ENCODE results near the gene SYNPO.
A peak's percentile ranks its signal among the peaks of the same experiment; 100 is the strongest.

Gene SYNPO

DNA sequence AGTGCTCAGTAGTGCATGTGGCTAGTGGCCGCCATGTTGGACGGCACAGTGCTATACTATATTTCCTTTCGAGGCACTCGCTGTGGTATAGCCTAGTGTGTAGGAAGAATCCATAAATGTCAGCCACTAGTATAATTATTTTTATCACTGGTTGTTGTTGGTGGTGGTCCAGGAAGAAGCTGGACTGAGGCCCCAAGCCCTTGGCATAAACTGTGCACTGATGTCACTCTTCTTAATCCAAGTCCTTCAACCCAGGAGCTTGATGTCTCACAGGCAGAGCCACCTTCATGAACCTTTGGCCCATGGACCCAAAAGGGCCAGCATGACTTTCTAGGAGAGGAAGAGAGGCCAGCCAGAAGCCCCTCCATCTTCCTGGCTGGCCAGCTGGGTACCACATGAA is 32.5 kb upstream of the SYNPO start:
- DNase-seq (ENCODE audit: low read depth in 3 of 3): no peak

DNA sequence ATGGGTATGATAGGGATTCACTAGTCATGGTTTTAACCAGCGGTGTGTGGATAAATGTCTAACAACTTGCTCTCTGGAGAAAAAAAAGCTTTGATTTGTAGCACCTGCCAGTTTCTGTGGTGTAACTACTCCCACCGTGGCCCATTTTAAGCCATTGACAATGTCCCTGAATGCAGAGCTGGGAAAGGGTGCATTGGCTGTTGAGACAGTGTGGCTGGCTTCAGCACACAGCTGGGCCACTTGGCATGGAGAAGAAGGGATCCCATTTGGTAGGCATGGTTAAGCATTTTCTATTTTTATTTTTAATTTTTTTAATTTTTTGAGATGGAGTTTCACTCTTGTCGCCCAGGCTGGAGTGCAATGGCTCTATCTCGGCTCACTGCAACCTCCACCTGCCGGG is 31.5 kb upstream of the SYNPO start:
- no peak for DNase-seq (ENCODE audit: low read depth in 3 of 3)

DNA sequence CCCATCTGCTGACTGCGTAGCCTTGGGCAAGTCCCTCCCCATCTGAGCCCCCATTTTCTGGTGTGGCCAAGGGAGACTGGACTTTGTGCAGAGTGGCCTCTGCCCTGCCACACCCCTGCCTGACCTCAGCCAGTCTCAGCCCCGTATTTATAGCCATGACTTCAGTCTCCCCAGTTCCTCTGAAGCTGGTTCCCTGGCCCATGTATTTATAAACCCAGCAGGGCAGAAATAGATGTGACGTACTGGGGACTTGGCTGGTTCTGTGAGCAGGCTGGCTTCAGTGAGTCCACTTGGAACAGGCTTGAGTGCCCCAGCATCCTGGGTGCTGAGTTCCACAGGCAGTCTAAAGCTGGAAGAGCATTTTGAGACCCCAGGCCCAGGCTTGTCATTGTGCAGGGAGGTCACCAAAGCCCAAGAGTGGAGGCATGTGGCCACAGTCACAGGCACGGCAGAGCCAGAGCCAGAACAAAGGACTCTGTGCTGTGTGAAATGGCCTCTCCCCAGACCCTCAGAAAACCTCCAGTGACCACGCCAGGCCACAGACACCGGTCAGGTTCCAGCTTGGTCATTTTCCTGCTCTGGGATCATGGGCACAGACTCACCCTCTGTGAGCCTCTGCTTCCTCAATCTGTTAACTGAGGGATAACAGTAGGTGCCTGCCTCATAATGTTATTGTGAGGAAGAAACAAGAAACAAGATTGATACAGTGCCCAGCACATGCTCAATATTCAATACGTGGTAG is 30.4 kb upstream of the SYNPO start:
- DNase-seq (ENCODE audit: low read depth in 3 of 3): no peak

DNA sequence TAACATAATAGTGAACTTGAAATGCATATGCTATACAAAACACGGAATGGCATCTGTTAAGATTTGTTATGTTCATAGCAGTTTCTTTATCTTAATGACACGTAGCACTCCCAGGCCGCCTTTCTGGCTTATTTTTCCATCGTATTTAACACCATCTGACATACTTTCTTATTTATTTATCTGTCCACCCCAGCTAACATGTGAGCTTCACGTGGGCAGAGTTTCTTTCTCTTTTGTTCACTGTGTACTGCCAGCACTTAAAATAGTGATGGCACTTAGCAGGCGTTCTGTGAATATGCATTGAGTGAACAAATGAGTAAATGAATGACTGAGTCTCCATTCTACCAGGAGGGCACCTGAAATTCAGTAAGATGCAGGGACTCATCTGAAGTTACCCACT is 29.4 kb upstream of the SYNPO start:
- no peak for DNase-seq (ENCODE audit: low read depth in 3 of 3)

DNA sequence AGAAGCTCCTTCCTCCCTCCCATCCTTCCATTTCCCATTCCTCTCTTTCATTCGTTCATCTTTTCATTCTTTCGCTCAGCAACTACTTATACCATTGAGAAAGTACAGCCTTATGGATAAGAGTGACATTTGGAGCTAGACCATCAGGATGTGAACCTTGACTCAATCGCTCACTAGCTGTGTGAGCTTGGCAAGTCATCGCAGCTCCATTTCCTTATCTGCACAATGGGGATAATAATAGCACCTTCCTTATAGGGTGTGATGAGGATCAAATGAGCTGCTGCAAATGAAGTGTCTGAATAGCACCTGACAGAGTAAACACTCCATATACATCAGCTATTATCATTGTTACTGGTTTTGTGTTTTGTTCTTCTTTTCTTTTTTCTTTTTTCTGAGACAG is 28.1 kb upstream of the SYNPO start:
- DNase-seq (ENCODE audit: low read depth in 3 of 3): no peak

DNA sequence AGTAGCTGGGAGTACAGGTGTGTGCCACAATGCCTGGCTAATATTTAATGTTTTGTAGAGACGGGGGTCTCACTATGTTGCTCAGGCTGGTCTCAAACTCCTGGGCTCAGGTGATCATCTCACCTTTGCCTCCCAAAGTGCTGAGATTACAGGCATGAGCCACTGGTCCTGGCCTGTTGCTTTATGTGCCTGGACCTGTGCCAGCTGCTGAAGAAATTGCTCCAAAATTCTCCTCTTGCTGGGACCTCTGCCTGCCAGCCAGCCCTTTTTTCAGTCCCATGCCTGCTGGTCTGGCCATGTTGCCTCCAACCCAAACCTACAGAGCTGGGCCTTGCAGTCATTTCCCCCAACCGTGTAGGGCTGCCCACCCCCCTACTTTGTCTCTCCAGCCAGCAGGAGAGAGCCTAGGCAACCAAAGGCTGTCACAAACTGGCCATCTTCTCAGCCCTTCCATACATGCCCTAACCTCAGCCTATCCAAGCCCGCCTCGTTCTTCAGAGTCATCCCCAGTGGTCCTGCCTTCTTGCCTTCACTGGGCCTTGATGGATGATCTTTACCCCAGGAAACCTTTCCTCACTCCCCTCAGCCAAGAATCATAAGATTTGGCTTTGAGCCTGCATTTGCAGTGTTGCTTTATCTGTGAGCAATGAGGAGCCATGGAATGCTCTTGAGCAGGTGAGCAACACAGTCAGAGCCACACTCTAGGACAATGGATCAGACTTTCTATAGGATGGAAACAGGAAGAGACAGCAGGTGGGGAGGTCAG is 27.4 kb upstream of the SYNPO start:
- DNase-seq (ENCODE audit: low read depth in 3 of 3): no peak

DNA sequence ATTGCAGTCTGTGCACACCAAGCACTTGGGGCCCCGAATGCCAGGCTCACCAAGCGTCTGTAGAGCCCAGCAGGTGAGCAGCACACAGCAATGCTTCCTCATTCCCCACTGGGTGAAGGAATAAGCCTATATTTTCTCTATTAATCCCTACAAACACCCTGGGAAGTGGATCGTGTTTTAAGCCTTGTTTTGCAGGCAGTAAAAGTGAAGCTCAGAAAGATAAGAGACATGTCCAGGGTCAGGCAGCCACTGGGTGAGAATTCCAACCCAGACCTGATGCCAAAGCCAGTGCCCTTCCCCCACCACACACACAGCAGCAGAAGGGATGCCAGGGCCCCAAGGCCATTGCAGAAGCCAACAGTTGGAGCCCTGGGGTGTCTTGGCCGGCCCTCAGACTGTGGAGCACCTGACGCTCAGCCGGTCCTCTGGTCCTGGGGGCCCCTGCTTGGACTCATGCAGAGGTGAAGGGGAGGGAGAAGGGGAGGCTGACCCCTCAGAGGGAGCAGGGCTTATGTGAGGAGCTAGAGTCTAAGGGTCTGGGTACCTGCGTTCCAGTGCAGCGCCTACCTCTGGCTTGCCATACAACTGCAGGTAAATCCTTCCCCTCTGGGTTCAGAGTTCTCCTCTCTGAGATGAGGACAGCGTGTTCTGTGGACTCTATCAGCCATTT is 26.3 kb upstream of the SYNPO start:
- DNase-seq (ENCODE audit: low read depth in 3 of 3): no peak

DNA sequence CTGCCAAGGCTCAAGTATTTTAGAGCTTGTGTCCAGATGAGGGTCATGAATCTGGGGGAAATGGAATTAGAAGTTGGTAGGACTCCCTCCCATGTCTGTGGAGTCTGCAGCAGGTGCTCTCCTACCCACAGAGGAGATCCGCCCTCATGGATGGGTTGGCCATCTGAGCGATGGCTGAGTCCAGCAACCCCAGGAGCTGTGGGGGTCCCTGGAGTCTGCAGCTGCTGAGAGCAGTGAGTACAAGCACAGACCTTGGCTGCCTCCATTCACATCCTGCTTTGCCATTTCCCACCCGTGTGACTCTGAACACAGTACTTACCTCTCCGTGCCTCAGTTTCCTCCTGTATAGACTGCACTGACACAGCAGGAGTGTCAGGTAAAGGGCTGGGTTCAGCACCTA is 25.8 kb upstream of the SYNPO start:
- DNase-seq (ENCODE audit: low read depth in 3 of 3): no peak

DNA sequence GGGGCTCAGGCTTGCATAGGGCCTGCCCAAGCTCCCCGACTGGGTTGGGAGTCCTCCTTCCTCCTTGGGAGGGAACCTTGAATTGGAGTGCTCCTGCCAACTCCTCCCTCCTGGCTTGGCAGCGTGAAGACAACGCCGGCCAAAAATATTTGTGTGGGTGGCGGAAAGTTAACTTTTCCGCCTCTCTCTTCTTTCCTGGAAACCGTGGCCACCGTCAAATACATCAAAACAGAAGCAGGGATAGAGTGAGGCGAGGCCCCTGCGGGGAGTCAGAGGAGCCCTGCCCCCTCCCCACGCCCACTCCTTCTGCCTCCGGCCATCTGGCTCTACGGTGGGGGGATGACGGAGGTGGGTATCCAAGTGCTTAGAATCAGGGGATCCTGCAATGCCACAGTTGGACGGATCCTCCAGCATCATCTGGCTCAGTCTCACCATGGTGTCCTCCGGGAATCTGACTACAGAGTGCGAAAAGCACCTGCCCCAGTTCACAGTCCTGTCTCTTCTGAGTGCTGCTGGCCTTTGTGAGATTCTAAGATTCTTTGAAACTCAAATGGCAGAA is 25.2 kb upstream of the SYNPO start:
- no peak for DNase-seq (ENCODE audit: low read depth in 3 of 3)

DNA sequence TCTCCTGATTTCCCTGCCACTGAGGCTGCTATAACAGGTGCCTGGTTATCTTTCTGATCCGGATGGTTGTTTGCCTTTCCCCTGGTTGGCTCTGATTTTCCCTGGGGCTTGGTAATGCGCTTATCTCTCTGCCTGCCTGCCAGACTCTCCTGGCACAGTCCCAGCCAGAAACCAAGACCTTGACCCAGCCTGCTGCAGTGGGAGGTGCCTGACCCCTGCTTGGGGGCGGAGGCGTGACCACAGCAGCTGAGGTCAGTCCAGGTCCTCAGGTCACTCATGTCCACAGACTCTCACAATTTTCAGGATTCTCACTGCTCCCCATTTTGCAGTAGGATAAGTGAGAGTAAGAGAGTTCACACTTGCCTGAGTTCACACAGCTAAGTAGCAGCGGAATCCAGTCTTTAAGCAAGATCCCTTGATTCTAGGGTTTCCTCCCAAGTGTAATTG is 24.4 kb upstream of the SYNPO start:
- no peak for DNase-seq (ENCODE audit: low read depth in 3 of 3)

DNA sequence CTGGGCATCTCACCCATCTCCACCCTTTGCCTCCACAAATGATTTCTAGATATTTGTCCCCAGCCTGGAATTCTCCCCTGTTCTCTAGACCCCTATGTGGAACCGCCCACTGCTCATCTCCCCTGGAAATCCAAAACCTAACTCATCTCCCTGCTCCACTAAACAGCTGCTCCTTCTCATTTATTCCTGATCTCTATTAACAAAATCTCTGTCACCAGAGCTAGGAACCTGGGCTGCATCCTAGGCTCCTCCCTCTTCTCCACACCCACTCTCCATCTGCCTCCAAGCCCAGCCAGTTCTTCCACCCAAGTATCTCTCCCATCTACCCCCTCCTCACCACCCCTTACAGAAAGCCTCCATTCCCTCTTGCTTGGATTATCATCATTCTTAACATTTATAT is 24.0 kb upstream of the SYNPO start:
- DNase-seq (ENCODE audit: low read depth in 3 of 3): no peak

DNA sequence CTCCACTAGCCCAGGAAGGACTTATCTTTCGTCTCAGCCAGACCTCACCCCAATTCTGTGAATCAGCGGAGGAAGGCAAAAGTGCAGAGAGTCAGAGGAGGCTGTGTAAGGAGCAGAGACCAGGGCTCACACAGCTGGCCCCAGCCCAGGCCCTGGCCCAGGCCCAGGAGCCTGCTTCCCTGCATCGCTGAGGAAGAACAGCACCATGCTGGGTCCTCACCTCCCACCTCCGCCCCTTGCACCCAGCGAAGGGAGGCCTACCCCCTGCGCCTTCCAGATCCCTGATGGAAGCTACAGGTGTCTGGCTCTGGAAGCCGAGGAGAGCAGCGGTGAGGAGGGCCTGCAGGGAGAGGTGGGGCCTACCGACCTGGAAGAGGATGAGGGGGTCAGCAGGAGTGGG is 22.3 kb upstream of the SYNPO start:
- no peak for DNase-seq (ENCODE audit: low read depth in 3 of 3)

DNA sequence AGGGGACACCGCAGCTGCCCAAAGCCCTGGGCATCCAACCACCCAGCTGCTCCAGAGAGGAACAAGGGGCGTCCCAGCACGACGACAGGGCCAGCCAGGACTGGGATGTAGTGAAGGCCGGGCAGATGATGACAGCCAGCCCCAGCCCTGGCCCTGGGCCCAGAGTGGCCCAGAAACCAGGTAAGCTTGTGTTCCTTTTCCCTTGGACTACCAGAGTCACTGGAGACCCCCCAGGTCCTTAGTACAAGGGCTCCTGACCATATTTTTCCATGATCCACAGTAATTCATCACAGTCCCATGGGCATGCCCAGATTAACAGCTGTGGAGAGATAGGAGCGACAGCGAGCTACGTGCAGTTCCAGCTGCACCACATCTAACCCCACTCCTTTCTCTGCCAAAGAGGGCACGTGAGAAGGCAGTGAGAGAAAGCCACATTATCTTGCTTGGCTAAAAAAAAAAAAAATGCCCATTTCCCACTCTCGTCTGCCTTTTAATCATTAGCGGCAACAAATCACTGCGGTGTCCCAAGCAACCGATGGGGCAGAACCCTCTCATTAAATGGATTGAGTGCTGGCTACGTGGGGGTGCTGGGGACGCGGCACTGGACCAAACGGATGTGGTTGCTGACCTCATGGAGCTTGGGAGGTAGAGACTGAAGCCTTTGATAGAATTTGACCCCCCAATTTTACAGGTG is 21.7 kb upstream of the SYNPO start:
- no peak for DNase-seq (ENCODE audit: low read depth in 3 of 3)

DNA sequence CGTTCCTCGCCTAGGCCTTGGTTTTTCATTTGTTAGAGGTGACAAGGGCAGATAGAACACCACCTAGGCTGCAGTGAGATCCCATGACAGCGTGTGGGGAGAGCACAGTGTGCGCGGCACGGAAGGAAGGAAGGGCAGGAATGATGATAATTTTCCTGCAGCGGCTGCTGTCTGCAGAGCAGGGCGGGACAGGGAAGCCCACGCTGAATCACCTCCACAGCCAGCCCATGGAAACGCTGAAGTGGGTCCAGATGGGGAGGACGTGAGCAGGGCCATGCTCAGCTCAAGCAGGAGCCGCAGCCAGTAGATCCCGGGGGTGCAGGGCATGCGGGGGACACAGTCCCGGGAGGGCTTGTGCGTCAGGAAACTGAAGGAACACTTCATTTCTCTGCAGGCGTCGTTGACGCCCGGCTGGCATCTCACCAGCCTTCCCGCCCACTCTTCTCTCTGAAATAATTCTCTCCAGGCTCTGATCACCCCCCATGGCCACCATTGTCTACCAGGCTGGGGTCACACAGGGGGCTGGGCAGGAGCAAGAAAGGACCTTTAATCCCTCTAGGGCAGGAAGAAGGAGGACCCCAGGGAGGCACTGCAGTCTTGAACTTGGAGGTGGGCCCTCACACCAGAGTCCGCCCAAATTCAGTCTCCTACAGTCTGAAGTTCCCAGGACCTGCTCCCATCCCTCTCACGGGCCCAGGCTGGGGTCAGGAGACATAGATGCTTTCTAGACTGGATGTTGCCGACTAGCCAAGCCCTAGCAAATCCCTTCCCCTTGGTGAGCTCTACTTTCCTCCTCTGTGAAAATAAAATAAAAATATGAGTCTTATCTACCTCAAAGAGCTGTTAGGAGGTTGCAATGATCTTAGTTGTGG is 20.9 kb upstream of the SYNPO start:
- DNase-seq (ENCODE audit: low read depth in 3 of 3): no peak

DNA sequence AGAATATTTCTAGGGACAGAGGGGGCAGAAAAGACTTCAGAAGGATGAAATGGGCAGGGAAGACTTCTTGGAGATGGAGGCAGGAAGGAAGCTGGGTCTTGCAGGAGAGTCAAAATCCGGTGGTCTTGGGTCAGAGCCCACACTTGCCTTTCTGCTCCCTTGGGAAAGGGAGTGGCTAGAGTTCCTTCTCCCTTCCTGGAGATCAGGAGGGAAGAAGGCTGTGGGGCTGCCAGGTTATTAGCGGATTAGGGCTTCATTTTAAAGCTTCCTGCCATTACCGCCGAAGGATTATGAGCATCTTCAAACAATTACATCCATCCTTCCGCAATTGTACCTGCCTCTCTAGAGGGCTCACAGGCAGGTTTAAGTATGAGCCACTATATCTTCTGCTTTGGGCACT is 19.2 kb upstream of the SYNPO start:
- no peak for DNase-seq (ENCODE audit: low read depth in 3 of 3)

DNA sequence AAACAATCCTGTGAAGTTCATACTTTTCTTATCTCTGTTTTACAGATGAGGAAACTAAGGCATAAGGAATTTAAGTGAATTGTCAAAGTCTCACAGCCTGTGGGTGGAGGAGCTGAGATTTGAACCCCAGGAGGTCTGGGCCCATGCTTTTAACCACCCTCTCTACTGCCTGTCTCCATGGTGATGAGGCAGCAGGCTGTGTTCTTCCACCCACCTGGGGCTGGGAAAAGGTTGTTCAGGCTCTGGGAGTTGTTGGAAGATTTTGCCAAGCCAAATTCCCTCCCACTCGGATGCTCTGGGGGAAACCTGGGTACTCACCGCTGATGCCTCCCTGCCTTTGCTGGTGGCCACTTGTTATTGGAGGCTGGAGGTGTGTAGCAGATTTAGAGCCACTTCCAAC is 18.3 kb upstream of the SYNPO start:
- no peak for DNase-seq (ENCODE audit: low read depth in 3 of 3)

DNA sequence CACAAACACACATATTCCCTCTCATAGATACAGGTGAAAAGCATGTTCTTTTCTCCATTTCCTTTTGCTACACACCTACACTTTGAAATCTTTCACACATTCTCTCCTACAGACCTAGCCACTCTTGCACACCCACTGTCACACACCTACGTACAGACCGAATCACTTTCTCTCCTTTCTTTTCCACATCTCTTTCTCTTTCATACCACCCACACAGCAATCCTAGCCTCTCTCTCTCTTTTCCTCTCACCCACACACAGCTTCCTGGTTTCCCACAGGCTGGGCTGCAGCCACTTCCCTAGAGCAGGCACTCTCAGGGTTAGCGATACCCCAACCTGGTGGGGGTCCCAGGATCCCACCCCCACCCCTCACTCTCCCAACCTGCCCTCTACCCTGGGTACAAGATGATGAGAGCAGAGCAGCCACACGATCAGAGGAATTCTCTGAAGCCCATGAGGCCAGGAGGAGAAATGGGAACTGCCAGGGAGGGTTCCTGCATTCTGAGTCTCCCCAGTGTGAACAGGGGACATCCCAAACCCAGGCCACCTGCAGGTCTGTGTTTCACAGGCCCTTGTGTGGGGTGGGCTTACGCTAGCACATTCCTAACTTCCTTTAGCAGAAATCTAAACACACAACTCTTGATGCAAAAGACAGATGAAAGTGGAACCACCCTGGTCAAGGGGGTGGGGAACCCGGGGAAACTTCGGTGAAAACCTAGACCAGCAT is 17.1 kb upstream of the SYNPO start:
- no peak for DNase-seq (ENCODE audit: low read depth in 3 of 3)

DNA sequence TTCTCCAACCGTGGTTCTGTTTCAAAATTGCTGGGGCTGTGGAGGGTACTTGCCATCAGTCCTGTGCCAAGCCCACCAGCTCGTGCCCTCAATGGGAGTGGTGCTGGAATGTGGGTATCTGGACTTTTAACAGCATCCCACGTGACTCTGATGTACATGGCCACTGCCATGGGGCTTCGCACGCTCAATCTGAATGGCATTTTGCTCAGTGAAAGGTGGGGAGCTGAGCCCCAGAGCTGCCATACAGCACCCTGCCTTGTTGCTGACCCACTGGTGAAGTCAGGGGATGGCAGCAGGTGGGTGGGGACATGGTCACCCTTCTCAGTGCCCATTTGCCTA is 16.6 kb upstream of the SYNPO start:
- DNase-seq (ENCODE audit: low read depth in 3 of 3): no peak

DNA sequence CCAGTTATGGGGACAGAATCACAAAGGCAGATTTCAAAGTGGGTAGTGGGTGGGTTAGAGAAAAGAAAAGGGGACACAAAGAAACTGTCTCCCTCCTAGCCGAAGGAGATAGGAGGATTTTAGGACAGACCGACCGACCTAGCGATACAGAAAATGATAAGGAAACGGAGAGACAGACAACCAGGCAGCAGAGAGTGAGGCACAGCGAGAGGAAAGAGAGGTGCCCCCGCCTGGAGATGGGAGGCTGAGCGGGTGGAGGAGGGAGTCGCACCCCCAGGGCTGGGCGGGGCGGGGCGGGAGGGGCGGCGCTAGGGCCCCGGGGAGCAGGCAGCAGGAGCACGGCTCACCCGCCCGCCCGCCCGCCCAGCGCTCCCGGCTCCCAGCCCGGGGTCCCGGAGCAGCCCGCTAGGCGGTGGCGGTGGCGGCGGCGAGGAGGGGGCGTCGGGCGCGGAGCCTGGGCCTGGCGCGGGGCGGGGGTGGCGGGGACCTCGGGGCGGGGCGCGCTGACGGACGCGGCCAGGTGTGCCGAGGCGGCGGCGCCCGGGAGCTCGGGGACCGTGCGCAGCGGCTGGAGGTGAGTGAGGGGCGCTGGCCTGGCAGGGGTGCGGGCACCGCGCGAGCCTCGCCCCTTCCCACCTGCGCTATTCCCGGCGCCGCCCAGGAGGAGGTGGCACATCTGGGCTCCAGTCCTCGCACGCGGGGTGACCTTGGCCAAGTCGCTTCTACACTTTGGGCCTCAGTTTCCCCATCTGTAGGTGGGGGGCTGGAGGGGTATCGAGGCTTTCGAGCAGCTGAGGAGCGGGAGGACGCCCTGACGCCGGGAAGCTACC is 15.9 kb upstream of the SYNPO start:
- DNase-seq (ENCODE audit: low read depth in 3 of 3): peak in 1 of 3 donors; percentile 14

DNA sequence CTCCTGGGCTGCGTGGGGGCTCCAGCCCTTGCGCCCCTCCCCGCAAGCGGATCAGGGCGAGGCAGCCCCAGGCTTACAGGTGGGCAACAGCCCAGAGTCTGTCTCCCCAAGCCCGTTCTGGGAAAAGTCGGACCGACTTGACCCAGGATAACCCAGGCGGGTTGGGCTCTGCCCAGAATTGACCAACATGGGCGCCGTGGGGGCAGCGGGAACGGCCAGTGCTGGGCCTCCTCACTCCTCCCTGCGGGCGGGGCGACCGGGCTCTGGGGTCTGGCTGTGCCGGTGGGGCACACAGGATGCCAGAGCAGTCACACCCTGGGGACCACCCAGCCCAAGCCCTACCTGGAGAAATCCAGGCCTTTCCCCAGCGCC is 15.3 kb upstream of the SYNPO start:
- DNase-seq (ENCODE audit: low read depth in 3 of 3): no peak
